SJCRH30 (cell line): Measurements from ENCODE around the gene DOCK1. TPM values are rescaled to one million over a fixed set of nuclear protein-coding genes. Genes with fewer than 3 reads are reported as not detected.

Source experiments
- DNase-seq, 2 experiments: peaks; one replicate each; pipeline ENCODE4 v3.0.0-alpha.2; 2015 to 2020
- H3K27ac ChIP-seq: fragments of 250-450 bp; sonication (Bioruptor Pico); 2 replicates; pipeline ENCODE4 v1.5.1; 2020; ENCODE audit warnings: mild to moderate bottlenecking, moderate library complexity
- H3K27me3 ChIP-seq: fragments of 250-450 bp; sonication (Bioruptor Pico); 2 replicates; pipeline ENCODE4 v1.5.1; 2020; ENCODE audit warnings: mild to moderate bottlenecking, moderate library complexity
- H3K36me3 ChIP-seq: fragments of 250-450 bp; sonication (Bioruptor Pico); 2 replicates; pipeline ENCODE4 v1.5.1; 2020; ENCODE audit warnings: mild to moderate bottlenecking, moderate library complexity
- H3K4me1 ChIP-seq: fragments of 250-450 bp; sonication (Bioruptor Pico); 2 replicates; pipeline ENCODE4 v1.5.1; 2020; ENCODE audit warnings: mild to moderate bottlenecking, moderate library complexity
- H3K4me3 ChIP-seq: fragments of 250-450 bp; sonication (Bioruptor Pico); 2 replicates; pipeline ENCODE4 v1.5.1; 2020; ENCODE audit warnings: mild to moderate bottlenecking, moderate library complexity
- H3K9me3 ChIP-seq: fragments of 250-450 bp; sonication (Bioruptor Pico); replicated peaks from 2 replicates; pipeline ENCODE4 v1.5.1; 2020; ENCODE audit warnings: mild to moderate bottlenecking, moderate library complexity
- total RNA-seq: library from RNA; depleted of rRNA; stranded (reverse); fragments of >200 nt; shearing (Covaris generic); gene quantifications from 2 replicates; pipeline ENCODE4 v1.2.3, GENCODE V29; 2014

The DOCK1 gene
- total RNA-seq, 1 experiment from 2014 or later, result 53.8 TPM

DNA sequence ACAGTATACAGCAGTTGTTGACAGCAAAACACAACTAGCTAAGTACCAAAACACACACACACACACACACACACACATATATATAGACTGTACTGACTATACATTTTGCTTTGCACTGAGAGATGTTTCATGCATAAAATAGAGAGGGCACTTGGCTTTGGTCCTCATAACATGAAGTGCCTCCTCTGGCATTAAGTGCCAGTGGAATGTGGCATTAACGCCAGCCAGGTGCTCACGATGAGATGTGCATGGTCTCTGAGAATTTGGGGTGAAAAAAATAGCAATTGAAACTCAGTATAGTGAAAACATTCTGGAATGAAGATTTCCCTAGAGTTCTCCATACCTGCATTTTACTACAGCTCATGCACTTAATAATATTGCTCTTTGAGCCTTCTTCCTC is 361.2 kb downstream of the DOCK1 start:
- Histone ChIP-seq H3K4me3 (no peak overlapping the region), H3K27me3 (no peaks in the 10 kb centered on the region)

DNA sequence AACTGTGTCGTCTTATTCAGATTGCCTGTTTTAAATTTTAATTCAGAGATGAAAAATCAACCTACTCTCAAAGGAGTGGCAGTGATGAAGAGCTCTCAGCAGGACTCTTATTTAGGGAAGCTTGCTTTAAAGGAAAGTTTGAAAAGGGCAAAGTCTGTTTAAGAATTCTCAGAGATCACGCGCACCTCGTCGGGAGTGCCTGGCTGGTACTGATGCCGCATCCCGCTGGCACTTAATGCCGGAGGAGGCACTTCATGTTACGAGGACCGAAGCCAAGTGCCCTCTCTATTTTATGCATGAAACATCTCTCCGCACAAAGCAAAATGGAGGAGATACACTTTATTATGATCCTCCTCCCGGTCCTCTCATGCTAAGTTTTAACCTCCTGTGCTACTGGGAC is 362.2 kb downstream of the DOCK1 start:
- no peak overlapping the region for H3K4me3 ChIP-seq
- no peaks in the 10 kb centered on the region for H3K36me3 ChIP-seq

More for the DNA sequence above, 361.2 kb downstream of the DOCK1 start:
- Histone ChIP-seq H3K4me1 (no peaks in the 10 kb centered on the region), H3K27ac (no peak overlapping the region), H3K36me3 (no peaks in the 10 kb centered on the region), H3K9me3 (no peaks in the 10 kb centered on the region)
- DNase-seq, result no peak

DNA sequence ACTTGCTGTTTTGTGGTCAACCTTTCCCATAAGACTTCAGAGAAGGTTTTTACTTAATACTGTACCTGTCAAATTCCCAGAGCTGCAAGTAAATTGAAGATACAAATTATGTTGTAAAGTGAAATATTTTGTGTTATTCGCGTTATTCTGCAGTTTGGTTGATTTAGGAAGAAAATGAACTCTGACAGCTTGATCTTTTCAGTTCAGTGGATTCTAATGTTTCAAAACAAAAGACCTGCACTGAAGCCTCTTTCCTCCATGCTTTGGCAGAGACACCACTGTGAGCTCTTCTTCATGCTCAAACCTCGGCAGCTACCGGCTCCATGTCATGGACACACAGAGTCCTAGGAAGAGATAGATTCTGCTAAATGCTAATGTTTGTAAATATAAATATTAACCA is 366.8 kb downstream of the DOCK1 start:
- Histone ChIP-seq H3K27ac (no peak overlapping the region), H3K9me3 (no peaks in the 10 kb centered on the region), H3K27me3 (no peaks in the 10 kb centered on the region), H3K4me1 (no peaks in the 10 kb centered on the region), H3K4me3 (no peak overlapping the region), H3K36me3 (no peaks in the 10 kb centered on the region)
- no peak for DNase-seq

More for the DNA sequence above, 362.2 kb downstream of the DOCK1 start:
- H3K4me1 ChIP-seq, result no peaks in the 10 kb centered on the region
- no peak overlapping the region for H3K27ac ChIP-seq
- no peaks in the 10 kb centered on the region for H3K27me3 ChIP-seq
- DNase-seq, result no peak
- H3K9me3 ChIP-seq, result no peaks in the 10 kb centered on the region

DNA sequence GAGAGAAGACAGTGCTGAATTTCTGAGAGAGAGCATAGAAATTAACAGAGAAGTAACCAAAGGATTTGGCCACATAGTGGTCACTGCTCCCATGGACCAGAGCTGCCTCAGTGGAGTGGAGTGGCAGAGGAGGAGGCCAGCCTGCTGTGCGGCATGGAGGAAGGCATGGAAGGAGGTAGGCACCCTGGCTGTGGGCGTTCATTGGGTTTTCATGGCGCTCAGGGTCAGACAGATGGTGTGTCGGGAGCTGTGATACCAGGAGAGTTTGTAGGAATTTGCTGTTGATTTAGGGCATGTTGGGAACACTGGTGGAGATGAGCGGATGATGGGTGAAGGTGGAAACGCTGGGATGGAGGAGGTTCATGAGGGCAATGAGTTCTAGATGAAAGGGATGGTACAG is 370.0 kb downstream of the DOCK1 start:
- H3K27ac ChIP-seq, result no peak overlapping the region
- H3K9me3 ChIP-seq, result no peaks in the 10 kb centered on the region
- H3K27me3 ChIP-seq, result no peaks in the 10 kb centered on the region
- H3K4me3 ChIP-seq, result no peak overlapping the region
- no peaks in the 10 kb centered on the region for H3K36me3 ChIP-seq
- DNase-seq, result no peak
- H3K4me1 ChIP-seq, result no peaks in the 10 kb centered on the region

DNA sequence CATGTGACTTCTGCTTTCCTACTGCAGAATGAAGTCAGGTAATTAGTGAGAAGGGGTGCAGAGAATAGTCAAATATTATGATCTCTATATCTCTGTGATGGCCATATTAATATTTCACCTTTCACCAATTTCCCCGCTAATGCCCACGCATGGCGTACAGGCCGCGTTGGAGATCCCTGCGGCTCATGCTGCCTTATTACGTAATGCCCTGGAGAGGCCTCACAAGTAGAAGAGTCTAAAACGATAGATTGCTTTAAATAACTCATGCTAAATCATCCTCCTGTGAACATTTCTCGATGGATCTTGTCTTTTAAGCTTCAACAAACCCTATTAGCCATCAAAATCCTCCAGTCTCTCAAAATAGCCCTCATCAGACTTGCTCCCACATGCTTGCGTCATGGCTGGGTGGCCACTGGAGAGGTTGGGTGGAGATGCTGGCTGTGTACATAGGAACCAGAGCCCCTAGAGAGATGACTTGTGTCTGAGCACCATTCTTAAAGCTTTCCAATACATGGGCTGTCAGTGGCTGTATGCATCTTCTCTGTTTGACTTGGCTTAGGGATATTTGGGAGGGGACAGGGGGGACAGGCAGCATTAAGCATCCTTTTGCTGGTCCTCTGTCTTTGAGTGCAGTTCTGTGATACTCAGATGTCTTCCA is 370.7 kb downstream of the DOCK1 start:
- DNase-seq, result no peak
- H3K27ac ChIP-seq, result no peak overlapping the region
- no peaks in the 10 kb centered on the region for H3K27me3 ChIP-seq
- H3K4me1 ChIP-seq, result no peaks in the 10 kb centered on the region
- no peaks in the 10 kb centered on the region for H3K36me3 ChIP-seq
- no peak overlapping the region for H3K4me3 ChIP-seq
- H3K9me3 ChIP-seq, result no peaks in the 10 kb centered on the region

DNA sequence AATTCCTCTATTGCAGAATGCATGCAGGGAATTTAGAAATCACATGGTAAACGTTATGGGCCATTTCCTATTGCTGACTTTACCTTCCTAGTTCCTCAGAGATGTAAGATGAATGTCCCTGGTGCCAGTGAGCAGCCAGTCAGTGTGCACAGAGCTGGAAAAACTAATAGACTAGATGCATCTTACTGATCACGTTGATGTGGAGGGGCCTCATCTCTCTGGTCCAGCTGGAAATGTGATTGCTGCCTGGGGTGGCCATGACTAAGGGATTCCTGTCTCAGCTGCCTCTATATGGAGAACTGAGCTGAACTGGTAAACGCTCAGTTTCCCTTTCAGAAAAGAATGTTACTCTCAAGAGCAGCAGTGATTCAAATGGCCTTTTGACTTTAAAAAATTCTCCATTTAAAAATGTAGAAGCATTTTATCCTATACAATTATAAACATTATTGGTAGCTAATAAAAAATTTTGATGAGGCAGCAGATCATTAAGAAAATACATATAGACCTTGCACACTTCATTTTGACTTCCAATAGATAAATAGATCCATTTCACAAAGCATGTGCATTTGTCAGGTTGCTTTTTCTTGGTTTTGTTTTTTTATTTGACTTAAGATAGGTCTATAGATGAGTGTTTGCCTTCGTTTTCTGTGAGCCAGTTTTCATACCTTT is 371.7 kb downstream of the DOCK1 start:
- H3K4me3 ChIP-seq, result no peak overlapping the region
- H3K27ac ChIP-seq, result no peak overlapping the region
- H3K36me3 ChIP-seq, result no peaks in the 10 kb centered on the region
- no peaks in the 10 kb centered on the region for H3K27me3 ChIP-seq
- H3K9me3 ChIP-seq, result no peaks in the 10 kb centered on the region
- no peaks in the 10 kb centered on the region for H3K4me1 ChIP-seq
- DNase-seq, result no peak

DNA sequence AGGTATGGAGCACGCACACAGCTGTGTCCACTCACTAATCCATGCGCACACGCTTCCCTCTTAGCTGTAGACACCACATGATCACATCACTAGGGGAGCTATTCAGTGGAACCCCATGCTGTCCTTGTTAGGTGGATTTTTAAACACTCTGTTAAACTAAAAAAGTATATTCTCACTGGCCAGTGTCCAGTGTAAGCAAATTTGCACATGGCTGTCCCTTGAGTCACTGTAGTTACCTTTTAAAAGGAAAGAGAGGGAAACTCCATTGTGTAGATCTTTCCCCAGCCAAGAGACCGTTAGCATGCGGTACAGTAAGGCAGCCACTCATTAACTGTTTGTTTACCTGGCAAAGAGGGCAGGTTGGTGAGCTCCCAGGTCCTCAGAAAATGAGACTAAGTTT is 372.8 kb downstream of the DOCK1 start:
- Histone ChIP-seq H3K9me3 (no peaks in the 10 kb centered on the region), H3K27ac (no peak overlapping the region), H3K4me1 (no peaks in the 10 kb centered on the region), H3K27me3 (no peaks in the 10 kb centered on the region), H3K36me3 (no peaks in the 10 kb centered on the region), H3K4me3 (no peak overlapping the region)
- no peak for DNase-seq

DNA sequence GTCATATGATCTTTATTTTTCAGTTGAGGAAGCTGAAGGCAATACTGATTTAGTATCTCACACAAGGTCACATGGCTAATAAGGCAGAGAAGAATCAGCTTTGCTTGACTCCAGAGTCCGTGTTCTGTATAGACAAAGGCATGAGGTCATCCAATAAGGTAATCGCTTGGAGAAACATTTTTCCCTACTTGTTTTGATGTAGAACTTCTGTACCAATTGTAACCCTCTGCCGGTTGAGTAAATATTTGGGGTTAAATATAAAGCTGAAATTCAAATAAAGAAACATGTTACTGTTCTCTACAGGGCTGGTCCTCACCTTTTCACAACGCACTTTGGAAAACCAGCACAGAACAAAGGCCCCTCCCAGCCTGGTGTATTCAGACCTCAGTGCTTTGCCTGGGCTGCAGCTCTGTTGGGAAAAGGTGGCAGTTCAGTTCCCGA is 374.1 kb downstream of the DOCK1 start:
- Histone ChIP-seq H3K4me1 (no peaks in the 10 kb centered on the region), H3K9me3 (no peaks in the 10 kb centered on the region), H3K27me3 (no peaks in the 10 kb centered on the region), H3K4me3 (no peak overlapping the region), H3K27ac (no peak overlapping the region), H3K36me3 (no peaks in the 10 kb centered on the region)
- DNase-seq, result no peak

DNA sequence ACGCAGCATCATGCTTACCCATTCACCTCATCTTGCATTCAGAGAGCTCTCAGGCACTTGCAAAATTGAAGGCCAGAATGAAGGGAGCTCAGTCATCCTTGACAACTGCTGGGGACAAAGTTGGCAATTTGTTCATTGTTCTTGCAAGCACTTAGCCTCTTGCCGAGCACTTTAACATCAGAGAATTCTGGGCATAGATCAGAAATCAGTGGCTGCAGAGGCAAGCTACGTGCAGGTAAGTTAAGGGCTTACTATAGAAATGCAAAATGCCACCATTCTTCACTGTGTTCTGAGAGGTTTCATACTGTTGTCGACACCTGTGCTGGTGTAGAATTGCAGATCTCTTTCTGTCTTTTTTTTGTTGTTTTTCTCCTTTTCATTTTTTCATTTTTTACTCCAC is 375.2 kb downstream of the DOCK1 start:
- no peak for DNase-seq
- Histone ChIP-seq H3K36me3 (no peaks in the 10 kb centered on the region), H3K27me3 (no peaks in the 10 kb centered on the region), H3K4me1 (no peaks in the 10 kb centered on the region), H3K27ac (no peak overlapping the region), H3K4me3 (no peak overlapping the region), H3K9me3 (no peaks in the 10 kb centered on the region)

DNA sequence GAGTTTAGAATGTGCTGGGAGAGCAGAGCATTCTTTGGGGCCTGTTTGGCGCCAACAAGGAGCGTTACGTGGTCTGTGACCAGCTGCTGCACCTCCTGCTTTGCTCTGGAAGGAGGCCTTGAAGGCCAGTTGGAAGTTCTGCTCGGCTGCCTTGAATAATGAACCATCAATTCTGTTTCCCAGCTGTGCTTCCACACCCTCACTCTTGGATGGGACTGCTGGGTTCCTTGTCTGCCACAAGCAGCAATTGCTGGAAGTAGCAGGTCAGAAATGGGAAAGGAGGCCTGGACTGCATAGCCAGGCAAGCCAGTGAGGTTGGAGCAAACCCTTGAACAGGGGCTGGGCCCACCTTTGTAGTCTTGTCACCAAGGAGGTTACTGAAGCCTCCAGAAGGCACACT is 377.8 kb downstream of the DOCK1 start:
- DNase-seq, result no peak

DNA sequence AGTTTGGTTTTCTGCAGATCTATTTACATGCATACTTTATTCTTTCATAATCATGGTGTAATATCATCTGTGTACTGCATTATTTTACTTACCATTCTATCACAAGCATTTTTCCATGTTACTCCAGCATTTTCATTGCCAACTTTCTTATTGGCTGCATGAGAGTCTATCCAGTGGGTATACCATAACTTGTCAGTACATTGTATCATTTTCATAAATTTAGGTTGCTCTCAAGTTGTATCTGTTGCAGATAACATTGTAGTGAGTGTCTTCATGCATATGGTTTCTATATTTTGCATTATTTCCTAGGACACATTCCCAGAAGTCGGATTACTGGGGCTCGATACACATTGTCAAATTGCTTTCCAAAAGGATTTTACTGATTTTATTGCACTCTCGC is 378.3 kb downstream of the DOCK1 start:
- Histone ChIP-seq H3K36me3 (no peaks in the 10 kb centered on the region), H3K4me3 (no peak overlapping the region), H3K27me3 (no peaks in the 10 kb centered on the region), H3K4me1 (no peaks in the 10 kb centered on the region), H3K9me3 (peaks cover under 1% of the 10 kb centered on the region; the same call in 1 of the 2 replicates), H3K27ac (no peak overlapping the region)
- no peak for DNase-seq

More for the DNA sequence above, 377.8 kb downstream of the DOCK1 start:
- no peak overlapping the region for H3K4me3 ChIP-seq
- H3K27me3 ChIP-seq, result no peaks in the 10 kb centered on the region
- H3K4me1 ChIP-seq, result no peaks in the 10 kb centered on the region
- no peak overlapping the region for H3K27ac ChIP-seq
- H3K9me3 ChIP-seq, result no peaks in the 10 kb centered on the region; the same call in 1 of the 2 replicates
- H3K36me3 ChIP-seq, result no peaks in the 10 kb centered on the region

DNA sequence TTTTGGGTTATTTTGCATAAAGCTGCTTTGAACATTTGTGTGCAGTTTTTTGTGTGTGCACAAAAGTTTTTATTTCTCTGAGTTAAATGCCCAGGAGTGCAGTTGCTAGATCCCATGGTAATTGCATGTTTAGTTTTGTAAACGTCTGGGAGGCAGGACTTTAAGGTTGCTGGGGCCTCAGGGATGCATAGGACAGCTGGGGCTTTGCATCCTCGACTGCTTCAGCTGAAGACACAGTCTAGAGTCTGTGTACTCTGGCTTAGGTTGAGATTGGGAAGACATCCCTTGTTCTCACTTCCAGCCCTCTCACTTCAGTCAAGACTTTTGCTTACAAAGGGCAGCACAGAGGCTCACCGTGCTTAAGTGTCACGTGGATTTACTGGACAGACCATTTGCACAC is 385.6 kb downstream of the DOCK1 start:
- Histone ChIP-seq H3K9me3 (peaks cover 4% of the 10 kb centered on the region; the same call in 1 of the 2 replicates), H3K4me3 (no peak overlapping the region), H3K4me1 (no peaks in the 10 kb centered on the region), H3K27me3 (no peaks in the 10 kb centered on the region), H3K36me3 (no peaks in the 10 kb centered on the region), H3K27ac (no peak overlapping the region)
- DNase-seq, result no peak

DNA sequence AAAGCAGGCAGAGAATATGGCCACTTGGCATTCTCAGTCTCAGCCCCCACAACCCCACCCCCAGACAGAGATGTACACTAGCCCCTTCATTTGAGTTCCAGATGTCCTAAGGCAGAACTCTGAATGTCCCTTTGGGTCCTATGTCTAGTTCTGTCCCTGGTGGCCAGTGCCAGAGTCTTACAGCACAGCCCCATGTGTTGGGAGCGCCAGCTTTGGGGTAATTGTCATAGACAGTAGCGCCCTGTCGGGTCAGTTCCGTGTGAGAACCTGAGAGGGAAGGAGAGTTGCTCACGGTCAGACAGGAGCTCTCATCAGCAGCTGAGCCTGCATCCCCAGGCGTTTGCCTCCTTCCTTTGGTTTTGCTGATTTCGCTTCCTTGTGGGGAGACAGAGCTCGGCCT is 386.1 kb downstream of the DOCK1 start:
- H3K27me3 ChIP-seq, result no peaks in the 10 kb centered on the region
- no peaks in the 10 kb centered on the region for H3K4me1 ChIP-seq
- H3K36me3 ChIP-seq, result no peaks in the 10 kb centered on the region
- H3K9me3 ChIP-seq, result peaks cover 4% of the 10 kb centered on the region; the same call in 1 of the 2 replicates
- H3K27ac ChIP-seq, result no peak overlapping the region
- no peak overlapping the region for H3K4me3 ChIP-seq
- DNase-seq, result no peak

DNA sequence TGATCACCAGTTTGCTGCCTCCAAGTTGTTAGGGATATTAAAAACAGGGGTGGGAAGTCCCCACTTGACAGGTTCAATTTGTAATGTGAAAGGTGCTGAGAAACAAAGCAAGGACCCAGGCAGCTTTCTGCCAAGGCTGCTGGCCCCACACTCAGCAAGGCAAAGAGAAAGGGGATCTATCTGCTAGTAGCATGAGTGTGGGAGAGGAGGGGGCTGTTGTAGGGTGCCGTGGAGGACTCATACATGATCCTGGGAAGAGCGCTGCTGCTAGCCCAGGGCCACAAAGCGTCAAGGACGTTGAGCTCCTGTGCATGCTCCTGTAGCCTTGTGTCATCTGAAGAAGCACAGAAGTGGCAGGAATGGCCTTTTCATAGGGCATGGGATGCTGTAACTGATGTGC is 387.7 kb downstream of the DOCK1 start:
- no peak overlapping the region for H3K27ac ChIP-seq
- no peak for DNase-seq
- H3K27me3 ChIP-seq, result no peaks in the 10 kb centered on the region
- no peak overlapping the region for H3K4me3 ChIP-seq
- no peaks in the 10 kb centered on the region for H3K4me1 ChIP-seq
- no peaks in the 10 kb centered on the region for H3K36me3 ChIP-seq
- H3K9me3 ChIP-seq, result peaks cover 4% of the 10 kb centered on the region; the same call in 1 of the 2 replicates

DNA sequence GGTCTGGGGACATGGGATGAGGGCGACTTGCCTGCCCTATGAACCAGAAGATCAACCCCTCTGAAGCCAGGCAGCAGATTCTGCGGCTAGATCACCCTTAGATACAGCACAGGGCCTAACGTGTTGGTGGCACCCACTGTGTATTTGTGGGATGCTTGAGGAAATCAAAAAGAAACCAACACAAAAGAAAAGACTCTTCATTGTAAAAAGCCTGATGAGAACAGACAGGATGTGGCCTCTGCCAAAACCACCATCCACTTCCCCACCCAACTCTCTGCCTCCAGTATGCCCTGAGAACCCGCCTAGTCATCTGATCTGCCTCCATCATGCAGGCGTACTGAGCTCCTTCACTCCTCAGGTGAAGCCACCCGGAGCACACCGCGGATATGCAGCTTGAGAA is 388.4 kb downstream of the DOCK1 start:
- Histone ChIP-seq H3K4me3 (no peak overlapping the region), H3K27ac (no peak overlapping the region), H3K36me3 (no peaks in the 10 kb centered on the region), H3K27me3 (no peaks in the 10 kb centered on the region), H3K9me3 (0 out of 2 replicates have a peak, but pooled peaks cover 3% of the 10 kb centered on the region), H3K4me1 (no peaks in the 10 kb centered on the region)
- no peak for DNase-seq

DNA sequence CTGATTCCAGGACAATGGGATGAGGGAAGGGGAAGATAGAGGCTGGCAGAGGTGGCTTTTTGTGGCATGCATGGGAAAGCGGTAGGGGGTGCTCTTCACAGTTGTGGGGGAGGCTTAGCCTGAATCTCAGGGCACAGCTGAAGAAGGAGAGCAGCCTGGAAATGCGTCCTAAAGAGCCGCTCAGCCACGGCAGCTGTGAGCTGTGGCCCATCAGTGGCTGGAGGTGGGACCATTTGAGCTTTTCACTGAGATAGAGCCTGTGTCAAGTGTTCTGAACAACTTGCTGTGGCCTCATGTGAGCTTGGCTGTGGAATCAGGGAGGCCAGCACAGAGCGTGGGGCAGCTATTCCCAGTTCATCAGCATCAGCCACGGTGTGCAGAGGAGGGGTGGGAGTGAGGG is 391.5 kb downstream of the DOCK1 start:
- DNase-seq, result no peak
- no peaks in the 10 kb centered on the region for H3K4me1 ChIP-seq
- H3K9me3 ChIP-seq, result no peaks in the 10 kb centered on the region
- no peak overlapping the region for H3K27ac ChIP-seq
- no peaks in the 10 kb centered on the region for H3K27me3 ChIP-seq
- H3K4me3 ChIP-seq, result no peak overlapping the region
- no peaks in the 10 kb centered on the region for H3K36me3 ChIP-seq
